CD4-positive, alpha-beta T cell (primary cell): ENCODE results near the gene CD200. TPM values are rescaled to one million over a fixed set of nuclear protein-coding genes. Genes with fewer than 3 reads are reported as not detected.

Source experiments
- ATAC-seq: fragments of 200-7000 bp; cut with Tn5 transposase; one replicate; pipeline ENCODE4 v1.10.0; 2022; ENCODE audit warnings: mild to moderate bottlenecking; ENCODE audit not compliant: poor library complexity
- CTCF ChIA-PET: fragments of 350-600 bp; sonication (Branson Sonifier 250); formaldehyde crosslinking; loops from one replicate; lab custom pipeline; 2021; ENCODE audit warnings: antibody characterized with exemption, inconsistent platforms; lab: Charles Lee
- POLR2A ChIA-PET: fragments of 350-600 bp; sonication (Branson Sonifier 250); formaldehyde crosslinking; loops from one replicate; lab custom pipeline; 2021; ENCODE audit warnings: antibody characterized with exemption, inconsistent platforms; lab: Charles Lee
- DNase-seq, 14 experiments: peaks; one replicate each; pipeline ENCODE4 v3.0.0-alpha.2; 2013 to 2020; ENCODE audit warnings: mixed read lengths in 2 of 14
- H3K27ac ChIP-seq, 2 donors: one replicate each; pipeline versions ENCODE4 v1.5.1 to v1.7.0; 2013; ENCODE audit warnings: low read length in 2 of 2, low read depth in 1 of 2, mild to moderate bottlenecking in 1 of 2
- H3K27me3 ChIP-seq, 2 experiments: 1 replicate in 1 of 2; 2 replicates in 1 of 2; pipeline versions ENCODE4 v1.6.1 to v1.7.0; 2013; ENCODE audit warnings: low read length in 2 of 2, control low read depth in 1 of 2, mild to moderate bottlenecking in 1 of 2, moderate library complexity in 1 of 2; ENCODE audit not compliant: insufficient read depth in 2 of 2, control insufficient read depth in 1 of 2
- H3K36me3 ChIP-seq: one replicate; pipeline ENCODE4 v1.6.1; 2013; ENCODE audit warnings: low read length, control low read depth; ENCODE audit not compliant: insufficient read depth
- H3K4me1 ChIP-seq: one replicate; pipeline ENCODE4 v1.6.1; 2013; ENCODE audit warnings: low read length, control low read depth; ENCODE audit not compliant: insufficient read depth
- H3K4me3 ChIP-seq: one replicate; pipeline ENCODE4 v1.5.1; 2013; ENCODE audit warnings: mild to moderate bottlenecking, low read length, moderate library complexity
- H3K9me3 ChIP-seq, 2 experiments: 1 replicate in 1 of 2; 2 replicates in 1 of 2; pipeline versions ENCODE4 v1.6.1 to v1.7.0; 2013; ENCODE audit warnings: low read length in 2 of 2, mild to moderate bottlenecking in 2 of 2, control low read depth in 1 of 2, moderate library complexity in 1 of 2; ENCODE audit not compliant: control insufficient read depth in 1 of 2, insufficient read depth in 1 of 2
- H3K27ac Mint-ChIP-seq: one replicate; pipeline ENCODE4 v1.8.0; 2020; ENCODE audit warnings: mixed read lengths
- H3K27me3 Mint-ChIP-seq: one replicate; pipeline ENCODE4 v1.8.0; 2021; ENCODE audit warnings: mixed read lengths
- H3K36me3 Mint-ChIP-seq: one replicate; pipeline ENCODE4 v1.8.0; 2021; ENCODE audit warnings: low read depth, mixed read lengths
- H3K4me1 Mint-ChIP-seq: one replicate; pipeline ENCODE4 v1.8.0; 2021; ENCODE audit warnings: low read depth, mixed read lengths
- H3K4me3 Mint-ChIP-seq: one replicate; pipeline ENCODE4 v1.8.0; 2020; ENCODE audit warnings: mild to moderate bottlenecking, mixed read lengths
- H3K9me3 Mint-ChIP-seq: one replicate; pipeline ENCODE4 v1.8.0; 2020; ENCODE audit warnings: mixed read lengths
- CTCF ChIP-seq: fragments of 200-600 bp; IDR thresholded peaks from one replicate; pipeline ENCODE4 v1.8.0; 2022; ENCODE audit warnings: antibody characterized with exemption, mild to moderate bottlenecking
- intact Hi-C, 2 experiments: fragments of 100-400 bp; cut with DNase I in 1 of 2; cut with micrococcal nuclease in 1 of 2; formaldehyde crosslinking; loops; one replicate each; pipeline versions ENCODE4 v1.15.1 to v1.9.0; 2023 to 2025; cut with DNase I, micrococcal nuclease
- total RNA-seq, 174 experiments: library from RNA in 2 of 174; stranded (reverse) in 2 of 174; gene quantifications; one replicate each; pipeline ENCODE4 v1.2.3 and lab custom pipeline; 2021 to 2026

CD200 gene
- total RNA-seq, 2 experiments from 2014 or later = 5.2 to 6.9 TPM

GRCh38 chr3:112357930-112358780 is 25.2 kb downstream of the CD200 start:
- POLR2A ChIA-PET = no interaction called here
- H3K36me3 Mint-ChIP-seq = peaks cover 6% of the 10 kb centered on the region
- Histone ChIP-seq H3K27ac (peak overlapping the region in 1 of 2 donors; percentile 49), H3K27me3 (no peaks in the 10 kb centered on the region), H3K4me3 (peak overlapping the region; percentile 30), H3K36me3 (no peaks in the 10 kb centered on the region), H3K9me3 (no peaks in the 10 kb centered on the region), H3K4me1 (peaks cover 5% of the 10 kb centered on the region)
- peak; percentile 92 for ATAC-seq
- H3K4me3 Mint-ChIP-seq = peak overlapping the region; percentile 85
- no peak for TF ChIP-seq CTCF
- H3K9me3 Mint-ChIP-seq = no peaks in the 10 kb centered on the region
- H3K4me1 Mint-ChIP-seq = peaks cover 21% of the 10 kb centered on the region
- CTCF ChIA-PET = interaction anchor here (1.0 kb wide), 1 partner anchor 173 kb away, joined by 3 read pairs; no protein-coding TSS in a partner anchor
- peak; percentile 12 to 84 (median 41) for DNase-seq
- intact Hi-C loops = no loop called here
- peak overlapping the region; percentile 89 for H3K27ac Mint-ChIP-seq
- H3K27me3 Mint-ChIP-seq = no peaks in the 10 kb centered on the region

GRCh38 chr3:112360561-112360960 is 27.6 kb downstream of the CD200 start:
- Mint-ChIP-seq H3K36me3 (peaks cover 6% of the 10 kb centered on the region), H3K27me3 (no peaks in the 10 kb centered on the region)
- POLR2A ChIA-PET = no interaction called here

GRCh38 chr3:112362221-112362620 is 29.3 kb downstream of the CD200 start:
- ChIA-PET POLR2A (no interaction called here), CTCF (interaction anchor here (1.1 to 1.6 kb wide), 2 partner anchors 29 to 69 kb away, joined by 3 read pairs; no protein-coding TSS in a partner anchor)
- no peaks in the 10 kb centered on the region for H3K9me3 ChIP-seq
- H3K4me1 Mint-ChIP-seq = peaks cover 44% of the 10 kb centered on the region
- no peak overlapping the region for H3K27ac ChIP-seq
- no peak for TF ChIP-seq CTCF
- intact Hi-C loops = no loop called here
- H3K4me1 ChIP-seq = peaks cover 8% of the 10 kb centered on the region
- ATAC-seq (no peak), DNase-seq (no peak)
- no peaks in the 10 kb centered on the region for H3K36me3 ChIP-seq
- no peak overlapping the region for H3K27ac Mint-ChIP-seq
- peaks cover 6% of the 10 kb centered on the region for H3K36me3 Mint-ChIP-seq
- no peaks in the 10 kb centered on the region for H3K9me3 Mint-ChIP-seq
- no peaks in the 10 kb centered on the region for H3K27me3 Mint-ChIP-seq
- no peak overlapping the region for H3K4me3 Mint-ChIP-seq
- H3K4me3 ChIP-seq = no peak overlapping the region
- no peaks in the 10 kb centered on the region for H3K27me3 ChIP-seq

More at GRCh38 chr3:112360561-112360960, 27.6 kb downstream of the CD200 start:
- DNase-seq = no peak
- H3K36me3 ChIP-seq = no peaks in the 10 kb centered on the region
- H3K27ac ChIP-seq = no peak overlapping the region
- Mint-ChIP-seq H3K4me3 (no peak overlapping the region), H3K9me3 (no peaks in the 10 kb centered on the region), H3K4me1 (peaks cover 37% of the 10 kb centered on the region), H3K27ac (no peak overlapping the region)
- no peaks in the 10 kb centered on the region for H3K9me3 ChIP-seq
- CTCF ChIA-PET = no interaction called here
- intact Hi-C loops = no loop called here
- TF ChIP-seq CTCF = no peak
- no peaks in the 10 kb centered on the region for H3K27me3 ChIP-seq
- ATAC-seq = no peak
- peaks cover 8% of the 10 kb centered on the region for H3K4me1 ChIP-seq
- H3K4me3 ChIP-seq = no peak overlapping the region
